Islet of Langerhans (tissue), 1 donor: Measurements from ENCODE around the gene MAFF.
"Not testable (repeated sequence)": the region's sequence is repeated elsewhere in the genome, so short reads cannot be mapped to it uniquely, and the experiment has no call there.

Source experiments
- FAIRE-seq: peaks from one replicate; lab custom pipeline; 2011; peaks lifted over from hg19 to GRCh38; lab: Jason Lieb, UNC

The MAFF gene

GRCh38 chr22:38177926-38178604, 23.7 kb upstream of the MAFF start:
- FAIRE-seq = no peak

GRCh38 chr22:38178605-38178937, 23.2 kb upstream of the MAFF start:
- not testable (repeated sequence) for FAIRE-seq

- FAIRE-seq = no peak
Measured at GRCh38 chr22:38180841-38181452, 20.8 kb upstream of the MAFF start.

GRCh38 chr22:38181453-38182200, 20.2 kb upstream of the MAFF start, which contains the start of gene PLA2G6:
PLA2G6 (minus strand) TSS chr22:38181830; CDS start chr22:38169426, 12,404 bp downstream.
- no peak for FAIRE-seq

- FAIRE-seq = no peak
Measured at GRCh38 chr22:38184788-38185187, 17.0 kb upstream of the MAFF start.

GRCh38 chr22:38186429-38186828, 15.4 kb upstream of the MAFF start:
- no peak for FAIRE-seq

- FAIRE-seq = no peak
Measured at GRCh38 chr22:38187413-38188212, 14.2 kb upstream of the MAFF start.

- no peak for FAIRE-seq
Measured at GRCh38 chr22:38189104-38189503, 12.7 kb upstream of the MAFF start.

GRCh38 chr22:38190581-38190980, 11.2 kb upstream of the MAFF start:
- FAIRE-seq = no peak

- no peak for FAIRE-seq
Measured at GRCh38 chr22:38191055-38191454, 10.7 kb upstream of the MAFF start.

- no peak for FAIRE-seq
Measured at GRCh38 chr22:38191731-38192474, 9.9 kb upstream of the MAFF start.

- FAIRE-seq = no peak
Measured at GRCh38 chr22:38192475-38192863, 9.3 kb upstream of the MAFF start.

GRCh38 chr22:38193580-38193979, 8.2 kb upstream of the MAFF start:
- FAIRE-seq = no peak

GRCh38 chr22:38196791-38197419, 4.9 kb upstream of the MAFF start:
- no peak for FAIRE-seq

GRCh38 chr22:38199826-38200559, 1.8 kb upstream of the MAFF start:
- no peak for FAIRE-seq

GRCh38 chr22:38201371-38201710, 453 bp upstream of the MAFF start:
- no peak for FAIRE-seq

- no peak for FAIRE-seq
Measured at GRCh38 chr22:38202437-38203089, 769 bp downstream of the MAFF start.

GRCh38 chr22:38203090-38203810, 1.5 kb downstream of the MAFF start:
- no peak for FAIRE-seq

GRCh38 chr22:38203855-38204514, 2.2 kb downstream of the MAFF start:
- FAIRE-seq = no peak
